Lung (tissue), 12 donors: ENCODE data around the gene AASS. TPM values are rescaled to one million over a fixed set of nuclear protein-coding genes. Genes with fewer than 3 reads are reported as not detected.

Experiments used
- ATAC-seq: fragments of 200-7000 bp; cut with Tn5 transposase; one replicate; pipeline ENCODE4 v1.9.1; 2020; ENCODE audit warnings: moderate number of reproducible peaks; ENCODE audit not compliant: insufficient read depth, low FRiP score
- DNase-seq, 3 donors: peaks; one replicate each; pipeline ENCODE4 v3.0.0-alpha.2; 2013 to 2017
- H3K27ac ChIP-seq, 2 donors: one replicate each; pipeline ENCODE4 v1.5.1; 2013; ENCODE audit warnings: mild to moderate bottlenecking in 2 of 2, moderate library complexity in 2 of 2, control low read depth in 1 of 2, inconsistent platforms in 1 of 2, low read depth in 1 of 2, low read length in 1 of 2
- H3K27me3 ChIP-seq, 3 donors: one replicate each; pipeline ENCODE4 v1.5.1; 2013; ENCODE audit warnings: low read length in 2 of 3; ENCODE audit not compliant: control insufficient read depth in 3 of 3, insufficient read depth in 3 of 3
- H3K36me3 ChIP-seq, 4 donors: one replicate each; pipeline ENCODE4 v1.5.1; 2013; ENCODE audit warnings: low read length in 4 of 4, mild to moderate bottlenecking in 1 of 4, moderate library complexity in 1 of 4; ENCODE audit not compliant: control insufficient read depth in 4 of 4, insufficient read depth in 4 of 4
- H3K4me1 ChIP-seq, 5 donors: one replicate each; pipeline ENCODE4 v1.5.1; 2013; ENCODE audit warnings: low read length in 5 of 5, mild to moderate bottlenecking in 2 of 5, moderate library complexity in 1 of 5; ENCODE audit not compliant: control insufficient read depth in 5 of 5, insufficient read depth in 5 of 5
- H3K4me3 ChIP-seq: one replicate; pipeline ENCODE4 v1.5.1; 2013; ENCODE audit warnings: mild to moderate bottlenecking, control low read depth, moderate library complexity
- H3K9ac ChIP-seq, 2 donors: one replicate each; pipeline ENCODE4 v1.5.1; 2013; ENCODE audit warnings: low read length in 2 of 2, control low read depth in 1 of 2; ENCODE audit not compliant: insufficient read depth in 1 of 2
- H3K9me3 ChIP-seq, 4 donors: one replicate each; pipeline ENCODE4 v1.5.1; 2013; ENCODE audit warnings: low read length in 3 of 4, mild to moderate bottlenecking in 1 of 4, moderate library complexity in 1 of 4; ENCODE audit not compliant: control insufficient read depth in 4 of 4, insufficient read depth in 3 of 4
- WGBS, 2 donors: extraction: QIAGEN DNeasy Blood & Tissue Kit; methylation state at CpG; one replicate each; pipeline ENCODE4 v1.1.7; 2013; 5-methylcytosine and 5-hydroxymethylcytosine counted together
- polyA plus RNA-seq, 2 donors: library from polyadenylated mRNA; stranded (reverse); fragments of 200-250 nt; gene quantifications; one replicate each; pipeline ENCODE4 v1.2.1, GENCODE V29; 2013
- total RNA-seq, 2 donors: library from RNA; depleted of rRNA in 1 of 2; stranded (reverse); fragments of >200 nt in 1 of 2; gene quantifications; one replicate each; pipeline ENCODE4 v1.2.1, GENCODE V29; 2014 to 2021
- TF ChIP-seq, protein P1 (sequence below): IDR thresholded peaks from 2 replicates; pipeline ENCODE4 v1.5.1; 2012; ENCODE audit warnings: mild to moderate bottlenecking; ENCODE audit errors: control extremely low read depth, extremely low read depth
- donor health status: control.
- donor health status: control.
- donor health status: Bipolar disorder and iron deficiency.
- donor health status: healthy.
- donor health status: DM: yes; HTN: yes; CAD: no.

The AASS gene
- total and polyA plus RNA-seq, 4 donors, result 11.6 to 98.4 (median 25.3) TPM

DNA sequence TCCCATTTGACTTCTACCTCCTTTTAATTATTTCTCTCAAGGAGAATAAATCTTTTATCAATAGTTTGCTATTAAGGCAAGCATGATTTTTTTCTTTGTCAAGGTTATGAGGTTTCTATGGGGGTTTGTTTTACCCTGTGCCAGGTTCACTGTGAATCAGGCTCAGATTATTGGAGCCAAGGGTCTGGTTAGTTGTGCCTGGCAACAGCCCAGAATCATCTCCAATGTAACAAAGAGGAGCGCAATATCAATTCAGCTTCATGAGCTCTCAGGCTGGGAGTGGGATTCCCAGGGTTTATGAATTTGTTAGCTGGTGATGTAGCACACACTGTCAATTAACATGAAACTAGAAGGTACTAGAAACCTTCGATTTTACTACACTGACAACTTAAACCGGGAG is 73.2 kb downstream of the AASS start:
- Histone ChIP-seq H3K27ac (no peak overlapping the region), H3K27me3 (no peaks in the 10 kb centered on the region), H3K4me3 (no peak overlapping the region), H3K4me1 (no peaks in the 10 kb centered on the region), H3K36me3 (peaks cover 0 to 10% (median 7%) of the 10 kb centered on the region in 4 donors), H3K9me3 (no peaks in the 10 kb centered on the region), H3K9ac (no peak overlapping the region)
- 94 to 95% methylated on average over 3 of the region's 3 CpGs for WGBS, 2 donors
- TF ChIP-seq, protein P1, sequence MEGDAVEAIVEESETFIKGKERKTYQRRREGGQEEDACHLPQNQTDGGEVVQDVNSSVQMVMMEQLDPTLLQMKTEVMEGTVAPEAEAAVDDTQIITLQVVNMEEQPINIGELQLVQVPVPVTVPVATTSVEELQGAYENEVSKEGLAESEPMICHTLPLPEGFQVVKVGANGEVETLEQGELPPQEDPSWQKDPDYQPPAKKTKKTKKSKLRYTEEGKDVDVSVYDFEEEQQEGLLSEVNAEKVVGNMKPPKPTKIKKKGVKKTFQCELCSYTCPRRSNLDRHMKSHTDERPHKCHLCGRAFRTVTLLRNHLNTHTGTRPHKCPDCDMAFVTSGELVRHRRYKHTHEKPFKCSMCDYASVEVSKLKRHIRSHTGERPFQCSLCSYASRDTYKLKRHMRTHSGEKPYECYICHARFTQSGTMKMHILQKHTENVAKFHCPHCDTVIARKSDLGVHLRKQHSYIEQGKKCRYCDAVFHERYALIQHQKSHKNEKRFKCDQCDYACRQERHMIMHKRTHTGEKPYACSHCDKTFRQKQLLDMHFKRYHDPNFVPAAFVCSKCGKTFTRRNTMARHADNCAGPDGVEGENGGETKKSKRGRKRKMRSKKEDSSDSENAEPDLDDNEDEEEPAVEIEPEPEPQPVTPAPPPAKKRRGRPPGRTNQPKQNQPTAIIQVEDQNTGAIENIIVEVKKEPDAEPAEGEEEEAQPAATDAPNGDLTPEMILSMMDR, result no peak
- no peak for DNase-seq
- ATAC-seq, result no peak

DNA sequence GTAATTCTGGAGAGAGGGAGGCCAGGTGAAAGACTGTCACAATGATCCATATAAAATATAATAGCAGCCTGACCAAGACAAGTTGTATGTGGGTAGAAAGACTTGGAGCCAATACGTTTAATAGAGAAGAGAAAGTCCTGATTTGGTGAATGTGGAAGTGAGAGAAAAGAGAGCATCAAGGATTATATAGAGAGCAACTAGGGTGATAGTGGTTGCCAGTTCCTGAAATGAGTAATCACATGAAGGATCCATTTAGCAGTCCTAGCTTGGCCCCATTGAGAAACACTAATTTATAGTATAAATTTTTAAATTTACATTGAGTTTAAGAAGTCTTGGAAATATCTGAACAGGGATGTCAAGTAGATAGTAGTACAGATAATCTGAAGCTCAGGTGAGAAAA is 74.0 kb downstream of the AASS start:
- ATAC-seq, result no peak
- WGBS, 2 donors, result 62 to 64% methylated on average over 1 of the region's 1 CpG

DNA sequence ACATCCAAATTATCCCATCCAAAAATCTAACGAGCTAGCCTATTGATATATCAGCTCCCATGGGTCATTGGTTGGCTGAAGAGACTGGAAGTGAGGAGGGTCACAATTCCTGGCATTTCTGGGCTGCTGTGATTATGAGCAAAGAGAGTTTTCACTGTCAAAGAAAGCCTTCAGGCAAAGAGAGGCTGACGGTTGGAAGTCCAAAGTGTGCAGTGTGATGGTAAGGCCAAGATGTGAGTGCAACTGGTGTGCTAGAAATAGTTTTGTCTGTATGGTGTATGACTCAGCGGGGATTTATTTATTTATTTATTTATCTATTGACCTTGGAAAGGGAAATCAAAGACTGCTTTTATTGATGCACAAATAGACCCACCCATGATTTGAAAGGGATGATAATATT is 75.0 kb downstream of the AASS start:
- Histone ChIP-seq H3K27me3 (no peaks in the 10 kb centered on the region), H3K9ac (no peak overlapping the region), H3K9me3 (no peaks in the 10 kb centered on the region), H3K4me3 (no peak overlapping the region), H3K4me1 (no peaks in the 10 kb centered on the region), H3K27ac (no peak overlapping the region), H3K36me3 (peaks cover 0 to 5% (median 2%) of the 10 kb centered on the region in 4 donors)
- ATAC-seq (no peak), DNase-seq (no peak)
- TF ChIP-seq, protein P1, result no peak
- WGBS, 2 donors, result 75 to 83% methylated on average over 3 of the region's 3 CpGs

More for the DNA sequence above, 74.0 kb downstream of the AASS start:
- DNase-seq, result no peak
- no peaks in the 10 kb centered on the region for H3K27me3 ChIP-seq
- H3K4me1 ChIP-seq, result no peaks in the 10 kb centered on the region
- no peak overlapping the region for H3K9ac ChIP-seq
- no peak overlapping the region for H3K4me3 ChIP-seq
- H3K36me3 ChIP-seq, result peaks cover 0 to 9% (median 6%) of the 10 kb centered on the region in 4 donors
- no peak overlapping the region for H3K27ac ChIP-seq
- H3K9me3 ChIP-seq, result no peaks in the 10 kb centered on the region
- TF ChIP-seq, protein P1, result no peak

DNA sequence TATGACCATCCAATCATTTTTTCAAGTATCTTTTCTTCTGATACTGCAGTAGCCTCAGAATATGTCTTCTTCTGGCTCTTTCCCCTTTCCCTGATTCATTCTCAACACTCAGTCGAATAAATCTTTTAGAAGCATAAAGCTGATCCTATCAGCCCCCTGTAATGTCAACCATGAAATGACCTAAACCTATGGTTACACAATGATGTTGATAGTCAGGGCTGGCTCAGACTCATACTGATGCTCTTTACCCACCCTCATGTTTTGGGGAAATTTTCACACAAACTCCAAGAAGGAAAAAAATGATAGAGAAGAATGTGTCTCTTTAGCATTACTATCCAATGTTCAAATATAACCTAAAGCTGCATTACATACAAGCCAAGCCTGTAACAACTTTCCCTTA is 76.0 kb downstream of the AASS start:
- no peaks in the 10 kb centered on the region for H3K9me3 ChIP-seq
- no peak overlapping the region for H3K9ac ChIP-seq
- no peaks in the 10 kb centered on the region for H3K4me1 ChIP-seq
- 80 to 81% methylated on average over 1 of the region's 1 CpG for WGBS, 2 donors
- H3K4me3 ChIP-seq, result no peak overlapping the region
- ATAC-seq (no peak), DNase-seq (no peak)
- H3K27me3 ChIP-seq, result no peaks in the 10 kb centered on the region
- TF ChIP-seq, protein P1, result no peak
- H3K36me3 ChIP-seq, result no peaks in the 10 kb centered on the region
- no peak overlapping the region for H3K27ac ChIP-seq
